GM12891 (cell line): ENCODE data around the gene RAB40C.

Experiments used
- DNase-seq: peaks from one replicate; pipeline ENCODE4 v3.0.0; 2011; ENCODE audit warnings: low spot score; ENCODE audit not compliant: insufficient read length
- FAIRE-seq: peaks from 2 replicates; lab custom pipeline; 2011; peaks lifted over from hg19 to GRCh38; lab: Jason Lieb, UNC
- PAX5 ChIP-seq: IDR thresholded peaks from 2 replicates; pipeline ENCODE4 v1.6.1; 2011; ENCODE audit warnings: low read length, moderate library complexity, mild to moderate bottlenecking; ENCODE audit not compliant: insufficient read depth, severe bottlenecking
- POLR2A ChIP-seq: IDR thresholded peaks from 2 replicates; pipeline ENCODE4 v1.6.1; 2011; ENCODE audit warnings: low read depth, low read length, control low read depth
- POLR2AphosphoS5 ChIP-seq: IDR thresholded peaks from 2 replicates; pipeline ENCODE4 v1.6.1; 2011; ENCODE audit warnings: low read depth, low read length, control low read depth
- POU2F2 ChIP-seq: IDR thresholded peaks from 2 replicates; pipeline ENCODE4 v1.6.1; 2011; ENCODE audit warnings: low read depth, mild to moderate bottlenecking, control low read depth, low read length, moderate library complexity
- SPI1 ChIP-seq: IDR thresholded peaks from 2 replicates; pipeline ENCODE4 v1.6.1; 2011; ENCODE audit warnings: low read depth, low read length, control low read depth
- TAF1 ChIP-seq: IDR thresholded peaks from 2 replicates; pipeline ENCODE4 v1.6.1; 2011; ENCODE audit warnings: low read depth, low read length, control low read depth

Gene RAB40C

GRCh38 chr16:638836-639235, 49.0 kb downstream of the RAB40C start:
- FAIRE-seq: no peak
- TF ChIP-seq POU2F2: no peak
- TF ChIP-seq TAF1: no peak
- no peak for TF ChIP-seq PAX5
- no peak for TF ChIP-seq SPI1
- no peak for TF ChIP-seq POLR2AphosphoS5
- TF ChIP-seq POLR2A: no peak
- DNase-seq: no peak

GRCh38 chr16:640614-641013, 50.7 kb downstream of the RAB40C start:
- FAIRE-seq (no peak), DNase-seq (no peak)
- TF ChIP-seq PAX5 (no peak), POU2F2 (no peak), TAF1 (no peak), SPI1 (no peak), POLR2AphosphoS5 (no peak), POLR2A (no peak)

- TF ChIP-seq POLR2A (peak; percentile 20; the same call in 1 of the 2 replicates), PAX5 (no peak)
- peak; percentile 91 for DNase-seq
- FAIRE-seq: peak; percentile 97
These were observed 51.7 kb downstream of the RAB40C start, which contains the start of gene MCRIP2 for GRCh38 chr16:641326-642188. TSS of gene MCRIP2 (plus strand) at chr16:641828. CDS start at chr16:641992, 164 bp downstream.

GRCh38 chr16:642189-643049, 52.6 kb downstream of the RAB40C start:
- FAIRE-seq (peak; percentile 90), DNase-seq (peak; percentile 67)
- peak; percentile 20; the same call in 1 of the 2 replicates for TF ChIP-seq SPI1
- no peak for TF ChIP-seq POLR2A

GRCh38 chr16:643050-643368, 53.1 kb downstream of the RAB40C start:
- no peak for TF ChIP-seq POLR2AphosphoS5
- no peak for TF ChIP-seq POLR2A
- TF ChIP-seq POU2F2: no peak
- TF ChIP-seq TAF1: no peak
- no peak for TF ChIP-seq PAX5
- no peak for TF ChIP-seq SPI1
- no peak for FAIRE-seq
- DNase-seq: no peak

- no peak for TF ChIP-seq PAX5
- no peak for TF ChIP-seq POLR2A
- TF ChIP-seq TAF1: no peak
- no peak for DNase-seq
- FAIRE-seq: no peak
These were observed 54.7 kb downstream of the RAB40C start for GRCh38 chr16:644556-644955.

GRCh38 chr16:645852-646678, 56.2 kb downstream of the RAB40C start:
- no peak for TF ChIP-seq PAX5
- no peak for TF ChIP-seq POU2F2
- no peak for TF ChIP-seq SPI1
- TF ChIP-seq POLR2AphosphoS5: no peak
- TF ChIP-seq TAF1: no peak
- FAIRE-seq (no peak), DNase-seq (no peak)

- no peak for TF ChIP-seq TAF1
- TF ChIP-seq POLR2AphosphoS5: 0 out of 2 replicates have a peak, but pooled peaks have one; percentile 33
- no peak for TF ChIP-seq POLR2A
- DNase-seq: no peak
- no peak for FAIRE-seq
These were observed 56.9 kb downstream of the RAB40C start for GRCh38 chr16:646679-647172.

- no peak for DNase-seq
- FAIRE-seq: no peak
- TF ChIP-seq POLR2AphosphoS5 (0 out of 2 replicates have a peak, but pooled peaks have one; percentile 13), SPI1 (no peak)
These were observed 57.5 kb downstream of the RAB40C start for GRCh38 chr16:647173-647902.
